Activated T-cell treated with anti-CD3 and anti-CD28 coated beads for 4 hours (primary cell): Measurements from ENCODE around the gene PLSCR5.

ENCODE experiments used
- DNase-seq: peaks from one replicate; pipeline ENCODE4 v3.0.0-alpha.2; 2020

The PLSCR5 gene

GRCh38 chr3:146581951-146582467 is 23.1 kb downstream of the PLSCR5 start:
- no peak for DNase-seq

- no peak for DNase-seq
Observed at GRCh38 chr3:146581080-146581601, 24.0 kb downstream of the PLSCR5 start.

DNA sequence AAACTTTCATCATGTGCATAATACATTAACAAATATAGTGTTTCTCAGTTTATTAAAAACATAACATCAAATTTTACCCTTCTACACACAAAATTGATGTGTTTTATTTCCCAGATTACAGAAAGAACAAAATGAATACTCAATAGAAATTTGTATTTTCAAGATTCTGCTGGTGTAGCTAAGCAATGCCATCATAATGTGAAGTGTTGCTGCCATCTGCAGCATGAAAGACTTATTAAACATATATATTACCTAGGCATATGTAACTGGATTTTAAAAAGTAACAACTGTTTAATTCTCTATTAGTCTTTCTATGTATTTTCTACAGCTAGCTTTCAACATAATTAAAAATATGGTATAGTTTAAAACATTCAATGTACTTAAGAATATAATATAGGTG is 27.5 kb downstream of the PLSCR5 start:
- DNase-seq, result peak; percentile 21

DNA sequence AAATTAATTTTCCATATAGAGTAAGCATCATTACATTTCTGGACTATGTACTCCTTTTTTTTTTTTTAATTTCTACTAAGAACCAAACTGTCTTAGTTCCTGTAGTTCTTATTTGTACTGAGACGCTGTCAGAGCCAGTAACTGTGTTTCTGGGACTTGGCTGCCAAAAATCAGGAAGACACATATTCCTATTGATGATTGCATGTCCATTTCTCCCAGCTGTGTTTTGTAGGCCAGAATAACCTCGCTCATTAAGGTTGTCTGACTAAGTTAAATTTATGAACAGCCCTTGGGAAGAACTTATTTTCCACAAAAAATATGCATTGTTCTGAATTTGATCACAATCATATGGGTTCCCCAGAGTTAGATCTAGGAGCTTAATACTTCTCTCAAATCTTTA is 29.5 kb downstream of the PLSCR5 start:
- DNase-seq, result no peak

DNA sequence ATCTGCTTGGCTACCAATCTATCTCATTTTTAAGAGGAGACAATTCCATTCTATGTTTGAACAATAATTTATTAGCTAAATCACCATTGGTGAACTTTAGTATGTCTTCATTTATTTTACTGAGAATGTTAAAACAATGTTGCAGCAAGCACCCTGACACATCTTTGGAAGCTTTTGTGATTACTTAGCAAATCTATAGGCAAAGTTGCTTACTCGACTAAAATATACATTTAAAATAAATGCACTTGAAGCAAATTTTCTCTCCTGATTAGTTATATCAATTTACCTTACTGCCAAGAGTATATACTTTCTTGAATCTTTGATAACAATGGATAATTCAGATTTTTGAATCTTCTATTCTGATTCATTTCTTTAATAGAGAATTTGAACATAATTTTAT is 31.0 kb downstream of the PLSCR5 start:
- DNase-seq, result no peak

DNA sequence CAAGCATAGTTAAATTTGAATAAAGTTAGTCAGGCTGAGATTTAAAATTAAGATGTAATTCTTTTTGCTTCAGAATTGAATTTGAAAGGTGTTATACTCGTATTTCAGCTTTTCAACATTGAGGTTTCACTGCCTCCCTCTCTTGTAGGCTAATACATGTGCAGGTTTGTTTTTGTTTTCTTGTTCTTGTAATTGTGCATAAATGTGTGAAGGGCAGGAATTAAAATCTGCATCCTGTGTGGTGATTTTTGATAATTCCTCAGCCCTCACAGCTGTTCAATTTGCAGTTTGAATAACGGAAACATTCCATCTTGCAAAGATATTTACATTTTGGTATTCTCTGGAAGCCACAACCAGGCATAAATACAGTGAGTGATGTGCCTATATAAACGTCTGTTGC is 35.8 kb downstream of the PLSCR5 start:
- no peak for DNase-seq

- DNase-seq, result no peak
Observed at GRCh38 chr3:146566138-146566537, 39.0 kb downstream of the PLSCR5 start.

DNA sequence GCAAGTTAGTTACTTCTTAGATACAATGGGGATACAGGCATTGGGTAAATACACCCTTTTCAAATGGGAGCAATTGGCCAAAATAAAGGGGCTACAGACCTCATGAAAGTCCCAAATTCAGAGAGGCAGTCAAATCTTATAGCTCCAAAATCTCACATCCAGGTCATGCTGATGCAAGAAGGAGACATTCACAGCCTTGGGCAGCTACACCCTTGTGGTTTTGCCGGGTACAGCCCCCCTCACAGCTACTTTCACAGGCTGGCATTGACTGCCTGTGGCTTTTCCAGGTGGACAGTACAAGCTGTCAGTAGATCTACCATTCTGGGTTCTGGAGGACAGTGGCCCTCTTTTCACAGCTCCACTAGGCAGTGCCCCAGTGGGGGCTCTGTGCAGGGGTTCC is 43.3 kb downstream of the PLSCR5 start:
- no peak for DNase-seq

- no peak for DNase-seq
Observed at GRCh38 chr3:146561463-146561862, 43.7 kb downstream of the PLSCR5 start.

GRCh38 chr3:146560678-146561077 is 44.5 kb downstream of the PLSCR5 start:
- DNase-seq, result no peak

- DNase-seq, result no peak
Observed at GRCh38 chr3:146559388-146559787, 45.8 kb downstream of the PLSCR5 start.

DNA sequence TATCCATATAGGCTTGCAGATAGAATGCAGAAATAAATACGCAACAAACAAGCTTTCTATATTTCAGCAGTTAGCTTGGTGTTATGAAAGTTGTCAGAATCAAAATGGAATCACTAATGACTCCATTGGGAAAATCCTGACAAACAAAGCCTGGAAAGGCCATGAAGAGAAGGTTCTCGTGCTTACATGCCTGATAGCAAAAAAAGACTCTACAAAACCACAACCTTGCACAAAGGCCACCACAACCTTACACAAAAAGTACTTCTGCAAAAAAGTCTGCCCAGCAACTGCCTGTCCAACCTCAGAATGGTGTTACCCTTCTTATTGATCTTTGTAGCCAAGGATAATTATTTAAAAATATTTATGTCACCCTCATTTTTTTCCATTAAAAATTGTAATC is 46.4 kb downstream of the PLSCR5 start:
- no peak for DNase-seq

- DNase-seq, result no peak
Observed at GRCh38 chr3:146557745-146558144, 47.4 kb downstream of the PLSCR5 start.

- DNase-seq, result no peak
Observed at GRCh38 chr3:146555311-146555710, 49.8 kb downstream of the PLSCR5 start.

DNA sequence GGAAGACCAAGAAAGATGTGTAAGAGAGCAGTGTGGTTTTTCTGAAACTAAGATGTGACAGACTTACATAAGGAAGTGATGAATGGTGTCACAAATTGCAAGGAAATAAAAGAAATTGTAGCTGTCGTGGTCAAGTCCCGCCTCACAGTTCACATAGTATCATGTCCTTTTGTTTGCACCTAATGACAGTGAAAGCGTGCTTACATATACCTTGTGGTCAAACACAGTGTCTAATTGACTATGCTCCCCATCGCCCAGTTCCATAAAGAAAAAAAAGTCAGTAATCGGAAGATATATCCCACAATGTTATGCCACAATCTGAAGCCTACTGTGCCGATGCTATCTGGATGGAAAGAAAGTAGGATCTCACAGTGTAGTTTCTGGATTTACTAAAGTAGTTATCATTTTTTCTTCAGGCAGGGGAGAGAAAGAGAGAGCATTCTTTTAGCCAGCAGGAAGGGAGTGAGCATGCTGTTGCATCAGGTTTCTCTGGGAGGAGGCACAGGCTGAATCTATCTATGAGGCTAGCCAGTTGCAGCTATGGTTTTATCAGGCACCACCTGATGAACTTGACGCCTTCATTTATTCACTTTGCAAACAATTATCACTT is 50.9 kb downstream of the PLSCR5 start:
- DNase-seq, result no peak

GRCh38 chr3:146550743-146551510 is 54.2 kb downstream of the PLSCR5 start:
- DNase-seq, result no peak

- DNase-seq, result no peak
Observed at GRCh38 chr3:146550070-146550615, 55.0 kb downstream of the PLSCR5 start.

GRCh38 chr3:146547235-146547835 is 57.8 kb downstream of the PLSCR5 start:
- DNase-seq, result no peak

- DNase-seq, result no peak
Observed at GRCh38 chr3:146546366-146546965, 58.7 kb downstream of the PLSCR5 start.

DNA sequence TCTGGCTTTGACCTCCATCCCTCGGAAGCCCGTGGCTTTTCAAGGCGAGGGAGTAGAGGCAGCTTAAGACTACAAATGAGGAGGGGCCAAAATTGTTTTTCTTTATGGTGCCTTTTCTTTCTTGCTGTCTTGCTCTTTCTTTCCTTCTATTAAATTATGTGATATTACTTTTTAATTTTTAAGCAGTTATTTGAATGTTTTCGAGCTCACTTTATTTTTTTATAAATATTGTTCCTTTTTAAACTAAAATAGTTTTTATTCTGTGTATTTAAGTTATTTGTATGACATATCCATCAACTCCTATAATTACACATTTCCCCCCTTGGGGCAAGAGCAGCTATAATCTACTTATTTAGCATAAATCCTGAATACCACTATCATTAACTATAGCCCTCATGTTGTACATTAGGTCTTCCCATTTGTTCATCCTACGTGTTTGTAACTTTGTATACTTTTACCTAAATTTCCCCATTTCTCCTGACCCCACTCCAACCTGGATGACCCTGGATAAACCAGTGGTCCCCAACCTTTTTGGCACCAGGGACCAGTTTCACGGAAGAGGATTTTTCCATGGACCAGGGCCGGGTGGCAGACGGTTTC is 60.1 kb downstream of the PLSCR5 start:
- DNase-seq, result no peak

- DNase-seq, result peak; percentile 68
Observed at GRCh38 chr3:146544002-146544928, 60.9 kb downstream of the PLSCR5 start, which contains the start of gene PLSCR1. TSS of gene PLSCR1 (minus strand) at chr3:146544607. CDS start at chr3:146536552, 8,055 bp downstream.
